B cell (primary cell): Measurements from ENCODE around the gene SURF2. TPM values are rescaled to one million over a fixed set of nuclear protein-coding genes. Genes with fewer than 3 reads are reported as not detected.

Experiments
- ATAC-seq: fragments of 200-7000 bp; cut with Tn5 transposase; one replicate; pipeline ENCODE4 v1.10.0; 2021; ENCODE audit warnings: low read depth, mild to moderate bottlenecking, moderate number of reproducible peaks, moderate library complexity
- CTCF ChIA-PET: fragments of 350-600 bp; sonication (Branson Sonifier 250); formaldehyde crosslinking; loops from one replicate; lab custom pipeline; 2021; ENCODE audit warnings: antibody characterized with exemption, inconsistent platforms; lab: Charles Lee
- POLR2A ChIA-PET: fragments of 350-600 bp; sonication (Branson Sonifier 250); formaldehyde crosslinking; loops from one replicate; lab custom pipeline; 2021; ENCODE audit warnings: antibody characterized with exemption; lab: Charles Lee
- DNase-seq: peaks from one replicate; pipeline ENCODE4 v3.0.0; 2013
- H2AFZ ChIP-seq: 2 replicates; pipeline ENCODE4 v1.6.1; 2012; ENCODE audit warnings: mild to moderate bottlenecking, low read depth, low read length; ENCODE audit not compliant: insufficient read depth, poor library complexity, severe bottlenecking
- H3K27ac ChIP-seq, 2 donors: 1 replicate in 1 of 2; 2 replicates in 1 of 2; pipeline ENCODE4 v1.5.1; 2012 to 2013; ENCODE audit warnings: low read length in 2 of 2, mild to moderate bottlenecking in 2 of 2, moderate library complexity in 1 of 2
- H3K27me3 ChIP-seq, 4 experiments: fragments of 200-600 bp in 1 of 4; sonication (generic) in 1 of 4; replicated peaks in 1 of 4; 1 replicate in 2 of 4; 2 replicates in 2 of 4; pipeline versions ENCODE4 v1.6.1 to v1.7.0; 2013 to 2016; ENCODE audit warnings: low read length in 3 of 4, mild to moderate bottlenecking in 2 of 4, mixed read lengths in 1 of 4, moderate library complexity in 1 of 4; ENCODE audit not compliant: insufficient read depth in 4 of 4, control insufficient read depth in 3 of 4; ENCODE audit errors: control extremely low read depth in 1 of 4
- H3K36me3 ChIP-seq, 2 experiments: replicated peaks in 1 of 2; 1 replicate in 1 of 2; 2 replicates in 1 of 2; pipeline versions ENCODE4 v1.6.1 to v1.7.1; 2013; ENCODE audit warnings: low read length in 1 of 2; ENCODE audit not compliant: insufficient read depth in 2 of 2, control insufficient read depth in 1 of 2; ENCODE audit errors: control extremely low read depth in 1 of 2, extremely low read depth in 1 of 2
- H3K4me1 ChIP-seq, 2 donors: fragments of 200-600 bp in 1 of 2; sonication (generic) in 1 of 2; 1 replicate in 1 of 2; 2 replicates in 1 of 2; pipeline versions ENCODE4 v1.5.1 to v1.6.1; 2013 to 2017; ENCODE audit warnings: low read length in 2 of 2; ENCODE audit not compliant: control insufficient read depth in 2 of 2, insufficient read depth in 2 of 2
- H3K4me2 ChIP-seq: replicated peaks from 2 replicates; pipeline ENCODE3; 2012; ENCODE audit warnings: mild to moderate bottlenecking, low read depth, low read length; ENCODE audit not compliant: poor library complexity, severe bottlenecking
- H3K4me3 ChIP-seq, 5 experiments: fragments of 200-600 bp in 1 of 5; sonication (generic) in 1 of 5; 1 replicate in 3 of 5; 2 replicates in 2 of 5; pipeline versions ENCODE4 v1.5.1 to v1.7.0; 2011 to 2016; ENCODE audit warnings: low read length in 4 of 5, mild to moderate bottlenecking in 4 of 5, low read depth in 2 of 5, control low read depth in 1 of 5, moderate library complexity in 1 of 5; ENCODE audit not compliant: insufficient read depth in 1 of 5; ENCODE audit errors: control extremely low read depth in 1 of 5, extremely low read depth in 1 of 5
- H3K79me2 ChIP-seq: fragments of 200-600 bp; sonication (generic); one replicate; pipeline ENCODE4 v1.6.0; 2016; ENCODE audit warnings: low read length; ENCODE audit not compliant: control insufficient read depth, insufficient read depth
- H3K9ac ChIP-seq: fragments of 200-600 bp; sonication (generic); 2 replicates; pipeline ENCODE4 v1.6.1; 2017; ENCODE audit warnings: mild to moderate bottlenecking, low read length, moderate library complexity
- H3K9me3 ChIP-seq, 3 donors: one replicate each; pipeline versions ENCODE4 v1.6.1 to v1.7.1; 2013; ENCODE audit warnings: low read length in 2 of 3; ENCODE audit not compliant: control insufficient read depth in 2 of 3, insufficient read depth in 1 of 3; ENCODE audit errors: control extremely low read depth in 1 of 3
- H4K20me1 ChIP-seq: 2 replicates; pipeline ENCODE4 v1.6.0; 2012; ENCODE audit warnings: mild to moderate bottlenecking, low read length; ENCODE audit not compliant: insufficient read depth, control insufficient read depth, poor library complexity, severe bottlenecking
- H3K27ac Mint-ChIP-seq: one replicate; pipeline ENCODE4 v1.8.0; 2021; ENCODE audit warnings: mixed read lengths
- H3K27me3 Mint-ChIP-seq: one replicate; pipeline ENCODE4 v1.8.0; 2021; ENCODE audit warnings: mixed read lengths
- H3K4me1 Mint-ChIP-seq: one replicate; pipeline ENCODE4 v1.8.0; 2021; ENCODE audit warnings: mixed read lengths
- H3K4me3 Mint-ChIP-seq: one replicate; pipeline ENCODE4 v1.8.0; 2021; ENCODE audit warnings: mixed read lengths
- H3K9me3 Mint-ChIP-seq: one replicate; pipeline ENCODE4 v1.8.0; 2022; ENCODE audit warnings: mixed read lengths; ENCODE audit not compliant: insufficient read depth
- EZH2 ChIP-seq: IDR thresholded peaks from 2 replicates; pipeline ENCODE4 v1.6.1; 2012; ENCODE audit warnings: borderline replicate concordance, low read depth, mild to moderate bottlenecking, moderate library complexity, low read length; ENCODE audit not compliant: insufficient read depth, poor library complexity, severe bottlenecking
- WGBS: methylation state at CpG from one replicate; pipeline ENCODE4 v1.1.5; 2013; ENCODE audit warnings: missing lambda C conversion rate; ENCODE audit not compliant: insufficient coverage; 5-methylcytosine and 5-hydroxymethylcytosine counted together
- intact Hi-C: fragments of 100-400 bp; cut with micrococcal nuclease; formaldehyde crosslinking; loops from one replicate; pipeline ENCODE4 v1.10.0; 2022
- polyA plus RNA-seq: library from polyadenylated mRNA; depleted of rRNA; stranded (reverse); fragments of >200 nt; gene quantifications from 2 replicates; pipeline ENCODE4 v1.2.3, GENCODE V29; 2012
- total RNA-seq, 2 donors: library from RNA; stranded (reverse); fragments of 120-200 nt in 1 of 2; gene quantifications; 1 replicate in 1 of 2; 2 replicates in 1 of 2; pipeline versions ENCODE4 v1.2.3 to v1.2.4, GENCODE V29; 2013 to 2022
- TF ChIP-seq, protein P1 (sequence below): fragments of 200-600 bp; IDR thresholded peaks from one replicate; pipeline ENCODE4 v1.8.0; 2022; ENCODE audit warnings: antibody characterized with exemption, mild to moderate bottlenecking

The SURF2 gene
- total and polyA plus RNA-seq, 2 donors (not counting 1 experiment from before 2014, with no cell fraction given), result 17.1 to 17.3 TPM

- no peak for ATAC-seq
- Mint-ChIP-seq H3K27me3 (no peaks in the 10 kb centered on the region), H3K4me1 (peaks cover 24% of the 10 kb centered on the region), H3K27ac (no peak overlapping the region), H3K9me3 (no peaks in the 10 kb centered on the region), H3K4me3 (no peak overlapping the region)
- intact Hi-C loops, result no loop called here
- peaks cover 38% of the 10 kb centered on the region for H4K20me1 ChIP-seq
- POLR2A ChIA-PET, result interaction anchor here (1.0 kb wide), 1 partner anchor 12 kb away, joined by 3 read pairs; the partner anchor contains the start of genes MED22 and RPL7A
- DNase-seq, result no peak
- peaks cover 0 to 68% of the 10 kb centered on the region in 2 experiments for H3K36me3 ChIP-seq
- H3K4me2 ChIP-seq, result no peak overlapping the region
- peaks cover 0 to 3% (median 0%) of the 10 kb centered on the region in 3 donors for H3K9me3 ChIP-seq
- no peak overlapping the region for H3K27ac ChIP-seq
- H3K9ac ChIP-seq, result no peak overlapping the region
- H3K79me2 ChIP-seq, result peaks cover 33% of the 10 kb centered on the region
- H2AFZ ChIP-seq, result no peak overlapping the region
- H3K4me3 ChIP-seq, result no peak overlapping the region
- H3K4me1 ChIP-seq, result peaks cover 11 to 19% of the 10 kb centered on the region in 2 donors
- no peak for TF ChIP-seq EZH2
- TF ChIP-seq, protein P1, sequence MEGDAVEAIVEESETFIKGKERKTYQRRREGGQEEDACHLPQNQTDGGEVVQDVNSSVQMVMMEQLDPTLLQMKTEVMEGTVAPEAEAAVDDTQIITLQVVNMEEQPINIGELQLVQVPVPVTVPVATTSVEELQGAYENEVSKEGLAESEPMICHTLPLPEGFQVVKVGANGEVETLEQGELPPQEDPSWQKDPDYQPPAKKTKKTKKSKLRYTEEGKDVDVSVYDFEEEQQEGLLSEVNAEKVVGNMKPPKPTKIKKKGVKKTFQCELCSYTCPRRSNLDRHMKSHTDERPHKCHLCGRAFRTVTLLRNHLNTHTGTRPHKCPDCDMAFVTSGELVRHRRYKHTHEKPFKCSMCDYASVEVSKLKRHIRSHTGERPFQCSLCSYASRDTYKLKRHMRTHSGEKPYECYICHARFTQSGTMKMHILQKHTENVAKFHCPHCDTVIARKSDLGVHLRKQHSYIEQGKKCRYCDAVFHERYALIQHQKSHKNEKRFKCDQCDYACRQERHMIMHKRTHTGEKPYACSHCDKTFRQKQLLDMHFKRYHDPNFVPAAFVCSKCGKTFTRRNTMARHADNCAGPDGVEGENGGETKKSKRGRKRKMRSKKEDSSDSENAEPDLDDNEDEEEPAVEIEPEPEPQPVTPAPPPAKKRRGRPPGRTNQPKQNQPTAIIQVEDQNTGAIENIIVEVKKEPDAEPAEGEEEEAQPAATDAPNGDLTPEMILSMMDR, result no peak
- no peaks in the 10 kb centered on the region for H3K27me3 ChIP-seq
- CTCF ChIA-PET, result interaction anchor here (1.1 to 2.0 kb wide), 2 partner anchors 13 to 42 kb away, joined by 3 to 7 read pairs; partner anchors contain the start of genes MED22 and RPL7A
- WGBS, result 88% methylated on average over 17 of the region's 21 CpGs
Observed at GRCh38 chr9:133360400-133361393, 4.3 kb downstream of the SURF2 start.
